ENCODE results near the gene ARL2.
"Not testable (repeated sequence)": the region's sequence is repeated elsewhere in the genome, so short reads cannot be mapped to it uniquely, and the experiment has no call there.

ARL2 gene

DNA sequence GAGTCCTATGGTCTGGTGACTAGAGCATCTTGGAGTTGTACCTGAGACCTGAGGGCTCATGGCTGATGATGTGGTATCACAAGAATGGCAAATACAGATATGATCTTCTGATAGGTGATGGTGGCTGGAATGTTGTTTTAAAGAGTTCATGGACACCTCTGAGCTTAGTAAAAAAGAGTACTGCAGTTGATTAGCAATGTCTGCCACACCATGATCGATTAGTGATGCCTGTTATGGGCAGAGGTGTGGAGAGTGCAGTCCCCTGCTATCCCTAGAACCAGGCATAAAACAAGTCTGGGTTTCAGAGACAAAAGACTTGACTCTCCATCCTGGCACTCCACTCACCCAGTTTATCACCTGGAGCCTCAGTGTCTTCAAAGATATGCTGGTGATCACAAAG is 15.8 kb upstream of the ARL2 start:
- no peak for DNase-seq
- Mint-ChIP-seq H3K27me3 (peaks cover 25% of the 10 kb centered on the region), H3K9me3 (no peaks in the 10 kb centered on the region), H3K4me1 (peaks cover 25% of the 10 kb centered on the region), H3K27ac (peak overlapping the region; percentile 69 to 81), H3K4me3 (peak overlapping the region; percentile 59 to 74)
- ATAC-seq = peak; percentile 69

DNA sequence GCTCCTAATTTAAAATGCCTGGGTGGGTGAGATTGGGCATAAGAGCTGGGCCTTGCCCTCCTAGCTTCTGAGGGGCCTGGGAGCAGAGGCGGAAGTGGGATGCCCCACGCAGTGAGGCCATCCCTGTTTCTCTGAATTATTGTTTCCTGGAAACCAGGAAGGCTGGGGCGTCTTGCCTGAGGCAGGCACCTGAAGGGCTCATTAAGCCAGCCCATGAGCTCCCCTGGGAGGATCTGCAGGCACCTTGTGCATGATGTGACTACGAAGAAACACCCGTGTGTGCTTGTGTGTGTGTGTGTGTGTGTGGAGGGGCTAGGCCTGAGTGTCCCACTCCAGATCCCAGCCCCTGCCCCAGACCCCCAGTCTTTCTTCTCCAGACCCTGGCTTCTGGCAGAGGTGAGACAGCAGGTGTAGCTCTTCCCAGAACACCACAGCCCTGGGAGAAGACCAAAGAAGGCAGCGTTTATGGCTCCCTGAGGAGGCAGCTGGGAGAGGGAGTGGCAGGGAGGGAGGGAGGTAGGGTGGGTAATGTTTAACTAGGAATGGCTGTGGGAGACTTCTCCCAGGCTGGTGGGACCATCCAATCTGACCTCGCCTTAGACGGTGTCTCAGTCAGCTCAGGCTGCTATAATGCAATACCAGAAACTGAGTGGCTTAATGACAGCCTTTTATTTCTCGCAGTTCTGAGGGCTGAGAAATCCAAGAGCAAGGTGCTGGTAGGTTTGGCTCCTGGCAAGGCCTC is 15.1 kb upstream of the ARL2 start:
- H3K9me3 Mint-ChIP-seq = no peaks in the 10 kb centered on the region
- peaks cover 24% of the 10 kb centered on the region for H3K27me3 Mint-ChIP-seq
- peak overlapping the region; percentile 69 to 92 for H3K27ac Mint-ChIP-seq
- no peak for DNase-seq
- H3K4me3 Mint-ChIP-seq = peak overlapping the region; percentile 59 to 74
- H3K4me1 Mint-ChIP-seq = peaks cover 25% of the 10 kb centered on the region
- ATAC-seq = no peak

DNA sequence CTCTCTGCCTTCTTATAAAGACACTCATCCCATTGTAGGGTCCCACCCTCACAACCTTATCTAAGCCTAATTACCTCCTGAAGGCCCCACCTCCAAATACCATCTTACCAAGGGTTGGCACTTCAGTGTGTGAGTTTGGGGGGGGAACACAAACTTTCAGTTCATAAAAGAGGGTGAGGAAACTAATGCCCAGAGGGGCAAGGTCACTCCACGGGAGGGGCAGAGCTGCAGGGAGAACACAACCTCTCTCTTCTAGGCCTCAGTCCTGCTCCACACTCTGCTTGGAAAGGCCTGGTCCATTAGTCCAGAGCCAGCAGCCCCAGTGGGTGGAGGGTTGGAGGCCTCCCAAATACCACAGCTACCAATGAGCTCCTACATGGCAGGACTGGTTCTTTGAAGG is 14.5 kb upstream of the ARL2 start:
- ATAC-seq (no peak), DNase-seq (no peak)
- Mint-ChIP-seq H3K27me3 (peaks cover 18% of the 10 kb centered on the region), H3K4me3 (no peak overlapping the region), H3K9me3 (no peaks in the 10 kb centered on the region), H3K27ac (no peak overlapping the region), H3K4me1 (peaks cover 25% of the 10 kb centered on the region)

DNA sequence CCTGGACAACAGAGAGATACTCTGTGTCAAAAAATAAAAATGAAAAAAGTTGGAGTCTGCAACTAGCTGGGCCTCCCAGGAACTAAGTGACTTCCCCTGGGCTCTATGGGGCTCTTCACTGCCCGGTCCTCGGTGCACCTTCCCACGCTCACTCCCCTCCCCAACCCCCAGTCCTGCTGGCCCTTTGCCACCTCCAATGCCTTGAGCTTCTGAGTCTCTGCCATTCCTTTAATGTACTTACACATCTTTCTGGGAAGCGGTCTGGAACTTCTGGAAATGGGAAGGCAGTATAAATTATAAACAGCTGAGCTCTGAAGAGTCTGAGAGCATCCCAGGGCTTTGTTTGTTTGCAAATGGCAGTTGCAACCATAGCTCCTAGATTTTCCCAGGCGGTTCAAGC is 11.3 kb upstream of the ARL2 start:
- peak overlapping the region in 1 of 2 donors; percentile 21 for H3K27ac Mint-ChIP-seq
- H3K4me1 Mint-ChIP-seq = peaks cover 13% of the 10 kb centered on the region
- H3K9me3 Mint-ChIP-seq = no peaks in the 10 kb centered on the region
- ATAC-seq (no peak), DNase-seq (no peak)
- no peak overlapping the region for H3K4me3 Mint-ChIP-seq
- no peaks in the 10 kb centered on the region for H3K27me3 Mint-ChIP-seq

DNA sequence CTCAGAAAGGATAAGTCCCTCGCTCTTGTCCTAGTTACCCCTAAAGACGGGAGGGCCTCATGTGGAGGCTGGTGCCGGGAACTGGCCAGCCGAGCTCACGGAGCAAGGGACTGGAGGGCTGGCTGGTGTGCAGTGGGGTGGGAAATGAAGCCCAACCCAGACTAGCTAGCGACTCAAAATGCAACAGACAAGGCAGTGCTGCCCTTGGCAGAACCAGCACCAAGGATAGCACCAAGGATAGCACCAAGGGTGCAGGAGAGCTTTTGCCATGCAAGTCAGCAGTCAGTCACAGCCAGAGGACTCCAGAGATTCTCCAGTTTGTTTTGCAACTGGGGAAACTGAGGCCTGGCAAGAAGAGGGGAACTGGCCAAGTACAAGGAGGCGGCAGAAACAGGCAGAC is 10.7 kb upstream of the ARL2 start:
- no peaks in the 10 kb centered on the region for H3K27me3 Mint-ChIP-seq
- no peak for ATAC-seq
- no peak overlapping the region for H3K4me3 Mint-ChIP-seq
- H3K4me1 Mint-ChIP-seq = peaks cover 8% of the 10 kb centered on the region
- H3K9me3 Mint-ChIP-seq = no peaks in the 10 kb centered on the region
- no peak for DNase-seq
- no peak overlapping the region for H3K27ac Mint-ChIP-seq

DNA sequence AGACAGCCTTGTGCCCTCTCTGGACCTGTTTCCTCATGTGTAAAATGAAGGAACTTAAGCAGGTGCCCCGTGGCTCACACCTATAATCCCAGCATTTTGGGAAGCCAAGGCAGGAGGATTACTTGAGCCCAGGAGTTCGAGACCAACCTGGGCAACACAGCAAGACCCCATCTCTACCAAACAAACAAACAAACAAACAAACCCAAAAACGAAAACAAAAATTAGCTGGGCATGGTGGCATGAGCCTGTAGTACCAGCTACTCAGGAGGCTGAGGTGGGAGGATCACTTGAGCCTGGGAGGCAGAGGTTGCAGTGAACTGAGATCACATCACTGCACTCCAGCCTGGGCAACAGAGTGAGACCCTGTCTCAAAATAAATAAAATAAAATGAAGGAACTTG is 10.0 kb upstream of the ARL2 start:
- not testable (repeated sequence) for ATAC-seq, H3K27ac Mint-ChIP-seq, DNase-seq, H3K4me3 Mint-ChIP-seq, H3K27me3 Mint-ChIP-seq, H3K4me1 Mint-ChIP-seq, H3K9me3 Mint-ChIP-seq

DNA sequence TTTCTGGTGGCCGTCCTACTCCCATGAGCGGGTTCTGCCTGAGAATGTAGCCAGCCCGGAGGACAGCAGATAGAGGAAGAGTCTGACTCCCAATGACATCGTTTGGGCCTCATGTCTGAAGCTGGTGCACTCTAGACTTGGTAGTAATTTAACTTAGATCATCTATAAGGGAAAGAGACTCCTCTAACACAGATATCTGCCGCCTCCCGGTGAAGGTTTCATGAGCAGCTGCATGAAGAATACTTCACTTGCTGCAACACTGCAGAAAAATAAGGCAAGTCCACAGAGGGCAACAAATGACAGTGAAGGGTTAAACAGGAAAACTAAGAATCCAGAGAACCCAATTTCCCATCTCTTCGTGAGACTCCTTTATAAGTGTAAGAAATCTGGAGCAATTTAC is 5.9 kb upstream of the ARL2 start:
- no peak for ATAC-seq
- no peak overlapping the region for H3K4me3 Mint-ChIP-seq
- no peak overlapping the region for H3K27ac Mint-ChIP-seq
- H3K4me1 Mint-ChIP-seq = peaks cover 5% of the 10 kb centered on the region
- H3K27me3 Mint-ChIP-seq = no peaks in the 10 kb centered on the region
- no peak for DNase-seq
- H3K9me3 Mint-ChIP-seq = no peaks in the 10 kb centered on the region

DNA sequence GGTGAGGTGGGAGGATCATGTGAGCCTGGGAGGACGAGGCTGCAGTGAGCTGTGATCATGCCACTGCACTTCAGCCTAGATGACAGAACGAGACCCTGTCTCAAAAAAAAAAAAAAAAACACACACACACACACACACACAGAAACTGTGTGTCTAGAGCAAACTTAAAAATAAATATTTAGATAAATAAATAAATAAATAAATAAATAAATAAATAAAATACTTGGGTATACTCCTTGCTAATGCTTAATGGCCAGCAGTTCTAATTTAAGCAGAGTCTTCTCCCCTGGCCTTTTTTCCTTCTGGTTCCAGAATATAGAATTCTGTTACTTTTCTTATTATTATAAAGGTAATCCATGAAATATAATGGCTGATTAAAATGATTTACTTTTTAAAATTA is 5.1 kb upstream of the ARL2 start:
- Mint-ChIP-seq H3K27me3 (no peaks in the 10 kb centered on the region), H3K27ac (no peak overlapping the region), H3K4me3 (no peak overlapping the region), H3K4me1 (peaks cover 11% of the 10 kb centered on the region), H3K9me3 (no peaks in the 10 kb centered on the region)
- no peak for ATAC-seq
- no peak for DNase-seq

DNA sequence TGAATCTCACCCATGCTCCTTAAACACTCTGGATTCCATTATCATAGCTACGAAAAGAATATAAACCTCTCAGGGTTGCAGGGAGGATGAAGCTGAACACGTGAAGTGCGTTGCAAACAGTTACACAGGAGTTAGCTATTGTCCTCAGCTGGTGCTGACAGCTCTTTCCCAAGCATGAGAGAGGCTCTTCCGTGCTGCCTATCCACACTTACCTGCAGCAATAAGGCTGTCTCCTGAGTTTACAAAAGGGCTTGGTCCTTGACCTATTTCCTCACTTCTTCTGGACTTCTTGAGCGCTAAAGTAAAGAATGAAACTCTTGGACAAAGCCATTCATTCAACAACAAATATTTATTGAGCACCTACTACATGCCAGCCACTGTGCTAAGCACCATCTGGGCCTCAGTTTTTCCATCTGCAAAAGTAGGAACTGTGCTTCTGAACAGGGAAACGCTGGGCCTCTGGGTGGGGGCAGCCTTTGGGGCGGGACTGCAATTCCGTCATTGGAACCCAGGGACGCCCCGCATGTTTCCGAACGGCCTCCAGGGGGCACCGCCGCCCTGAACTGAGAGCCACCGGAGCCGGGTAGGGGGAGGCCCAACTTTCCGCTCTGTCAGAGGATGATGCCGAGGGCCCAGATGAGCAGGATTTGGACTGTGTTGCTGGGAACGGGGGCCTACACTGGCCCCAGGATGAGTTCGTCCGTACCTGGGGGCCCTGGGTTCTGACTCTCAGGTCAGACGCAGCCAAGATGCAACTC is 651 bp upstream of the ARL2 start:
- peaks cover 36% of the 10 kb centered on the region for H3K4me1 Mint-ChIP-seq
- DNase-seq (peak; percentile 91 to 94), ATAC-seq (peak; percentile 90)
- no peaks in the 10 kb centered on the region for H3K9me3 Mint-ChIP-seq
- H3K27ac Mint-ChIP-seq = peak overlapping the region; percentile 97 to 98
- H3K4me3 Mint-ChIP-seq = peak overlapping the region; percentile 90 to 92
- no peaks in the 10 kb centered on the region for H3K27me3 Mint-ChIP-seq

DNA sequence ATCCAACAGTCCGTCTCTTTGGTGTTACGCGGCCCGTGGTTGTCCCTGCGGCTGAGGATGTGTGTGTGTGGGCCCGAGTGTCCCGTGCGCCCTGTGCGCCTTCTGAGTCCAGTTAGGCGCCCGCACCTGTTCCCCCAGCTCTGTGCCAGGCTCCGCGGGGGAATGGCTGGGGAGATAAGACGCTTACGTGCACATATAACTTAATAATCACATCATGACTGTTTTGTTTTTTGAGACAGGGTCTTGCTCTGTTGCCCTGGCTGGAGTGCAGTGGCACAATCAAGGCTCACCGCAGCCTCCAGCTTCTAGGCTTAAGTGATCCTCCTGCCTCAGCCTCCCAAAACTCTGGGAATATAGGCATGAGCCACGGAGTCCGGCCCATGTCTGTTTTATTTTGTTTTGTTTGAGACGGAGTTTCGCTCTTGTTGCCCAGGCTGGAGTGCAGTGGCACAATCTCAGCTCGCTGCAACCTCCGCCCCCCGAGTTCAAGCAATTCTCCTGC is 817 bp downstream of the ARL2 start:
- H3K27me3 Mint-ChIP-seq = no peaks in the 10 kb centered on the region
- ATAC-seq = no peak

DNA sequence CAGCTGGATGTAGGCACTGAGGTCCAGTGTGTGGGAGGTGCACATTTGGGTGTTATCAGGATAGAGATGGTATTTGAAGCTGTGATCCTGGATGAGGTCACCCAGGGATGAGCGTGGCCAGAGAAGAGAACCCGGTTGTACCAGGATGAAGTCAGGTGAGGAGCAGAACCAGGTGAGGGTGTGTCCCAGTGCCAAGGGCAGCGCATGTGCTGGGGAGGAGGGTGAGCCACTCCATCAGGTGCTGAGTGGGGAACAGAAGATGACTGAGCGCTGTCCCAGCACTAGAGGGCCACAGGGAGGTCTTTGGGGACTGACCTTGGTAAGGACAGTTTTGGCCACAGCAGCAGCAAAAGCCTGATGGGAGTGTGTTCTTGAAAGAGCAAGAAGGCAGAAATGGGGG is 2.7 kb downstream of the ARL2 start:
- H3K27me3 Mint-ChIP-seq = no peaks in the 10 kb centered on the region
- H3K27ac Mint-ChIP-seq = peak overlapping the region in 1 of 2 donors; percentile 70
- no peak overlapping the region for H3K4me3 Mint-ChIP-seq
- ATAC-seq = no peak
- DNase-seq = no peak
- H3K4me1 Mint-ChIP-seq = peaks cover 36% of the 10 kb centered on the region
- no peaks in the 10 kb centered on the region for H3K9me3 Mint-ChIP-seq

More for the DNA sequence above, 817 bp downstream of the ARL2 start:
- no peak for DNase-seq
- Mint-ChIP-seq H3K4me3 (peak overlapping the region; percentile 91 to 92), H3K27ac (peak overlapping the region; percentile 94), H3K4me1 (peaks cover 36% of the 10 kb centered on the region), H3K9me3 (no peaks in the 10 kb centered on the region)

DNA sequence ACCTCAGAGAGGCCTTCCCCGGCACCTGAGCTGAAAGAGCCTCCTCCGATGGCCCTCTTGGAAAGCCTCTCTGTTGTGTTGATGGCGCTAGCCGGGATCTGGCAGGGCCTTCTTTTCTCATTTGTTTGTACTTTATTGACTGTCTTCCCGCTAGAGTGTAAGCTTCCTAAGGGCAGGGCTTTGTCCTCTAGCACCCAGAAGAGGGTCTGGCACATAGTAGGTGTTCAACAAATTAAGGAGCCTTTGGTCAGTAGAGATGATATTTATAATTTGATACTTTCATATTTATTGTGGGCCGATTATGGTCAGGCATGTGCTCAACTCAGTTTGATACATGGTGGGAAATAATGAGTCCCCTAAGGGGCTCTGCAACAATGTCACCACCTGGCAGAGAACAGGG is 4.0 kb downstream of the ARL2 start:
- DNase-seq = no peak
- H3K27ac Mint-ChIP-seq = no peak overlapping the region
- H3K4me1 Mint-ChIP-seq = peaks cover 32% of the 10 kb centered on the region
- H3K9me3 Mint-ChIP-seq = no peaks in the 10 kb centered on the region
- H3K27me3 Mint-ChIP-seq = no peaks in the 10 kb centered on the region
- no peak overlapping the region for H3K4me3 Mint-ChIP-seq
- ATAC-seq = no peak

DNA sequence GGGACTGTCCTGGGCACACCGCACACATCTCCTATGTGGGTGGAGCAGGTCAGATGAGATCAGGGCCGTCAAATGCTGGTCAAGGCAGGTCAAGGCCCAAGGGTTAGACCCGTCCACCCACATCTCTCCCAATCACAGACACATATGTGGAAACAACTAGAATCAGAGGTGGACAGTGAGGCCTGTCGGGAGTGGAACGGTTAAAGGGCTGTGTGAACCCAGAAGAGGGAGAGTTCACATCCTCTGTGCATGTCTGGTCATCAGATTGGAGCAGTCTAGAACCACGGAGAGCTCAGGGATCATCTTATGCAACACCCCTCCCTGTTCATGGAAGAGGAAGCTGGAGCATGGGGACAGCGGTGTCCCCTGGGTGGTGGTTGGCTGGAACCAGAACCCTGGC is 5.9 kb downstream of the ARL2 start:
- H3K4me1 Mint-ChIP-seq = peaks cover 25% of the 10 kb centered on the region
- ATAC-seq = no peak
- H3K27ac Mint-ChIP-seq = no peak overlapping the region
- DNase-seq = no peak
- H3K4me3 Mint-ChIP-seq = no peak overlapping the region
- no peaks in the 10 kb centered on the region for H3K9me3 Mint-ChIP-seq
- H3K27me3 Mint-ChIP-seq = no peaks in the 10 kb centered on the region

DNA sequence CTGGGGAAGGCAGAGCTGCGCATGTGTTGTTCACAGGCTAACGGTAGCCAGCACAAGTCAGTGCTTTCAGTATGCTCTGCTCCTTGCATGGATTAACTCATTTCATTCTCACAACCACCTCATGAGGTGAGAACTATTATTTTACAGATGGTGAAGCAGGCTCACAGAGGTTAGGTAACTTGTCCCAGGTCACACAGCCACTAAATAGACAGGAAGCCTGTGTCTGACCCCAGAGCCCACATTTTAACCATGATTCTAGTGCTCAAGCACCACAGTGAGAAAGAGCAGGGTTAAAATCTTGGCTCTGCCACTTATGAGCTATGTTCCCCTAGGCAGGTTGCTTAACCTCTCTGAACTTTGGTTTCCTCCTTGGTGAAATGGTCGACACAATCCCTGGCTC is 7.0 kb downstream of the ARL2 start:
- H3K27ac Mint-ChIP-seq = no peak overlapping the region
- H3K4me1 Mint-ChIP-seq = peaks cover 16% of the 10 kb centered on the region
- no peaks in the 10 kb centered on the region for H3K27me3 Mint-ChIP-seq
- H3K4me3 Mint-ChIP-seq = no peak overlapping the region
- DNase-seq (no peak), ATAC-seq (no peak)
- H3K9me3 Mint-ChIP-seq = no peaks in the 10 kb centered on the region

DNA sequence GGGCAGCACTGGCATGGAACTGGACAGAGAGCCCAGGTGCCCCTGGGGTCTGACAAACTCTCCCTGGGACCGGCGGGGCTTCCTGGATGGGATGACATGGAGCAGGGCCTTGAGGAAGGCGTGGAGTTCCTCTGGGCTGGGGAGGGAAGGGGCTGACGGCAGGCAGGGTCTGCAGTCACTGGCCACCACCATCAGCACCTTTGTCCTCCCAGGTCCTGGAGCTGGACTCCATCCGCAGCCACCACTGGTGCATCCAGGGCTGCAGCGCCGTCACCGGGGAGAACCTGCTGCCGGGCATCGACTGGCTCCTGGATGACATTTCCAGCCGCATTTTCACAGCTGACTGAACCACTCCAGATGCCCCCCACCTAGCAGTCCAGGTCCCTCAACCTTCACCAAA is 7.5 kb downstream of the ARL2 start:
- ATAC-seq = no peak
- no peak for DNase-seq
- H3K4me1 Mint-ChIP-seq = peaks cover 11% of the 10 kb centered on the region
- H3K27ac Mint-ChIP-seq = no peak overlapping the region
- H3K27me3 Mint-ChIP-seq = no peaks in the 10 kb centered on the region
- H3K4me3 Mint-ChIP-seq = no peak overlapping the region
- H3K9me3 Mint-ChIP-seq = no peaks in the 10 kb centered on the region

DNA sequence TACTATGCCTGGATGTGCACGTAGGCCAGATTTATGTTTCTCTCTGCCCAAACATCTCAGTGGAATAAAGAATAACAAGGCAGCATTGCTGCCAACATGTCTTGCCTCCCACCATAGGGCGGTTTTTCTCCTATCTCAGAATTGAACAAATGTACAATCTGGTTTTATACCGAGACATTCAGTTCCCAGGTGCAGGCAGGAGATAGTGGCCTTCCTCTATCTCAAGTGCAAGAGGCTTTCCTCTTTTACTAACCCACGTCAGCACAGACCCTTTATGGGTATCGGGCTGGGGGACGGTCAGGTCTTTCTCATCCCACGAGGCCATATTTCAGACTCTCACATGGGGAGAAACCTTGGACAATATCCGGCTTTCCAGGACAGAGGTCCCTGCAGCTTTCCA is 9.5 kb downstream of the ARL2 start:
- not testable (repeated sequence) for DNase-seq, H3K9me3 Mint-ChIP-seq, H3K27ac Mint-ChIP-seq, ATAC-seq, H3K27me3 Mint-ChIP-seq, H3K4me3 Mint-ChIP-seq
- H3K4me1 Mint-ChIP-seq = peaks cover 16% of the 10 kb centered on the region
